Left ventricle myocardium inferior (tissue), 1 donor: Measurements from ENCODE around the gene AFAP1L1. TPM values are rescaled to one million over a fixed set of nuclear protein-coding genes. Genes with fewer than 3 reads are reported as not detected.

Experiments used
- DNase-seq: peaks from one replicate; pipeline ENCODE4 v3.0.0-alpha.2; 2020
- H3K27ac ChIP-seq: fragments of 200-600 bp; replicated peaks from 2 replicates; pipeline ENCODE4 v1.8.0; 2021
- H3K27me3 ChIP-seq: fragments of 200-600 bp; 2 replicates; pipeline ENCODE4 v1.8.0; 2021; ENCODE audit warnings: low read depth
- H3K36me3 ChIP-seq: fragments of 200-600 bp; 2 replicates; pipeline ENCODE4 v1.8.0; 2021
- H3K4me1 ChIP-seq: fragments of 200-600 bp; 2 replicates; pipeline ENCODE4 v1.8.0; 2021
- H3K4me3 ChIP-seq: fragments of 200-600 bp; 2 replicates; pipeline ENCODE4 v1.8.0; 2021; ENCODE audit warnings: mild to moderate bottlenecking, moderate library complexity
- H3K9me3 ChIP-seq: fragments of 200-600 bp; replicated peaks from 2 replicates; pipeline ENCODE4 v1.8.0; 2021
- CTCF ChIP-seq: fragments of 200-600 bp; IDR thresholded peaks from 2 replicates; pipeline ENCODE4 v1.8.0; 2021; ENCODE audit warnings: antibody characterized with exemption, mild to moderate bottlenecking, borderline replicate concordance
- intact Hi-C: fragments of 100-400 bp; cut with micrococcal nuclease; formaldehyde crosslinking; loops from one replicate; pipeline ENCODE4 v1.11.0; 2022
- total RNA-seq: library from RNA; stranded (reverse); fragmentation: NEBNext Ultra II Directional; extraction: Animal tissue kit (Norgen Biotek cat#: 25700); gene quantifications from one replicate; pipeline ENCODE4 v1.2.1, GENCODE V29; 2021
- donor health status: DM: no; HTN: yes; CAD: no; lungs with severe emphysema.

Gene AFAP1L1
- total RNA-seq, 1 donor from 2014 or later: 40.6 TPM

- intact Hi-C loops: no loop called here
- H3K27ac ChIP-seq: peak overlapping the region; percentile 92
Measured at GRCh38 chr5:149301049-149301743, 29.5 kb downstream of the AFAP1L1 start.

GRCh38 chr5:149301744-149302380, 30.2 kb downstream of the AFAP1L1 start:
- peaks cover 82% of the 10 kb centered on the region for H3K4me1 ChIP-seq
- H3K27ac ChIP-seq: peak overlapping the region; percentile 92
- peaks cover 55% of the 10 kb centered on the region for H3K36me3 ChIP-seq
- no peaks in the 10 kb centered on the region for H3K27me3 ChIP-seq
- H3K9me3 ChIP-seq: no peaks in the 10 kb centered on the region
- no peak for DNase-seq
- intact Hi-C loops: no loop called here
- no peak for TF ChIP-seq CTCF
- H3K4me3 ChIP-seq: no peak overlapping the region

More at GRCh38 chr5:149301049-149301743, 29.5 kb downstream of the AFAP1L1 start:
- H3K4me1 ChIP-seq: peaks cover 89% of the 10 kb centered on the region
- no peak for DNase-seq
- no peak for TF ChIP-seq CTCF
- H3K36me3 ChIP-seq: peaks cover 48% of the 10 kb centered on the region
- no peaks in the 10 kb centered on the region for H3K27me3 ChIP-seq
- no peak overlapping the region for H3K4me3 ChIP-seq
- no peaks in the 10 kb centered on the region for H3K9me3 ChIP-seq

GRCh38 chr5:149302641-149303040, 31.0 kb downstream of the AFAP1L1 start:
- DNase-seq: no peak
- Histone ChIP-seq H3K36me3 (peaks cover 62% of the 10 kb centered on the region), H3K27ac (peak overlapping the region; percentile 92), H3K4me3 (no peak overlapping the region), H3K4me1 (peaks cover 79% of the 10 kb centered on the region), H3K9me3 (no peaks in the 10 kb centered on the region), H3K27me3 (no peaks in the 10 kb centered on the region)
- TF ChIP-seq CTCF: no peak
- intact Hi-C loops: no loop called here

GRCh38 chr5:149303210-149303609, 31.6 kb downstream of the AFAP1L1 start:
- Histone ChIP-seq H3K27ac (peak overlapping the region; percentile 92), H3K4me1 (peaks cover 73% of the 10 kb centered on the region), H3K36me3 (peaks cover 67% of the 10 kb centered on the region), H3K4me3 (no peak overlapping the region), H3K9me3 (no peaks in the 10 kb centered on the region), H3K27me3 (no peaks in the 10 kb centered on the region)
- DNase-seq: no peak
- TF ChIP-seq CTCF: no peak
- intact Hi-C loops: no loop called here

- no peak for TF ChIP-seq CTCF
- H3K4me3 ChIP-seq: no peak overlapping the region
- DNase-seq: peak; percentile 38
- peaks cover 78% of the 10 kb centered on the region for H3K36me3 ChIP-seq
- H3K9me3 ChIP-seq: no peaks in the 10 kb centered on the region
- no peaks in the 10 kb centered on the region for H3K27me3 ChIP-seq
- H3K27ac ChIP-seq: peak overlapping the region; percentile 92
- intact Hi-C loops: no loop called here
- peaks cover 61% of the 10 kb centered on the region for H3K4me1 ChIP-seq
Measured at GRCh38 chr5:149304195-149305078, 32.8 kb downstream of the AFAP1L1 start.
